GM18517 (cell line): ENCODE results near the gene EHHADH.

Source experiments
- ATAC-seq: cut with Tn5 transposase; IDR thresholded peaks from one replicate; pipeline ENCODE4 v1.9.1; 2021; ENCODE audit warnings: mild to moderate bottlenecking, moderate library complexity; ENCODE audit not compliant: unreplicated experiment

Gene EHHADH

DNA sequence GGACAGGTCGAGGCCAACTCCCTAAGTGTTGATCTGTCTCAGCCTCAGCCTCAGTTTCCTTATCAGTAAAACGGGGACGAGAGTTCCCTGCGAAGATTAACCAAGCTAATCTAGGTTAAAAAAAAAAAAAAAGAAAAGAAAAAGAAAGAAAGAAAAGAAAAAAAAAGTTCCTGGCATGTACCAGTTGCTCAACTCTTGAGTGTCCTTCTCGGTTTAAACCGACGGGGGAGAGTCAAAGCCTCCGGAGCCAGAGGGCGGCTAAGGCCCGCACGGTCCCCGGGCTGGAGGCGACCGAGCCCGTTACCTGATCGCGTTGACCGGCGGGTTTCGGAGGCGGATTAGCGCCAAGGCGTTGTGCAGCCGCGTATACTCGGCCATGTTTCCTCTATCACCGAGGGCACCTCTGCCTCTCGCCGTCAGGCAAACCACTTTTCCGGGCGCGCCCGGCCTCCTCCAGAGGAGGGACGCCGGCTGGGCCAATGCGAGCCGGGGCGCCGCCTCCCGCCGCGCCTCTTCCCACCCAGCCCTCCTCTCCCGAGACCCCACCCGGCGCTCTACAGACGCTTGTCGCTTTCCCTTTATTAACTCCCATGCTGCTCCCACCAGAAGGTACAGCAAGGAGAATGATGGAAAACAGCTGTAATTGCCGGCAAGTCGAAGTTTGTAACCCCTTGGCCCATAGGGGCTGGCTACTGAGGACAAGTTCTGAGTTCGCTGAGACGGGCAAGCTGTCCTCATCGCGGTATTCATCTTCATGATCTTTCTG, at the start of gene EHHADH:
EHHADH (minus strand) TSS at position 405 of the 766 bp plus-strand sequence; CDS start at position 378, 27 bp downstream.
- no peak for ATAC-seq

DNA sequence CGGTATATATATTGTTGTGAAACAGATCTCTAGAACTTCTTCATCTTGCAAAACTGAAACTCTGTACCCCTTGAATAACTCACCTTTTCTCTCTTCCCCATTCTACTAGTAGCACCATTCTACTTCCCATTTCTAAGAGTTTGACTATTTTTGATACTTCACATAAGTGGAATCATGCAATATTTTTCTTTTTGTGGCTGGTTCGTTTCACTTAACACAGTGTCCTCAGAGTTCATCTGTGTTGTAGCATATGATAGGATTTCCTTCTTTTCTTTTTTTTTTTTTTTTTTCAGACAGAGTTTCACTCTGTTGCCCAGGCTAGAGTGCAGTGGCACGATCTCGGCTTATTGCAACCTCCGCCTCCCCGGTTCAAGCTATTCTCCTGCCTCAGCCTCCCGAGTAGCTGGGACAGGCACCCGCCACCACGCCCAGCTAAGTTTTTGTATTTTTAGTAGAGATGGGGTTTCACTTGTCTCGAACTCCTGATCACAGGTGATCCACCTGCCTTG, 46.1 kb upstream of the EHHADH start:
- peak; percentile 90 for ATAC-seq

DNA sequence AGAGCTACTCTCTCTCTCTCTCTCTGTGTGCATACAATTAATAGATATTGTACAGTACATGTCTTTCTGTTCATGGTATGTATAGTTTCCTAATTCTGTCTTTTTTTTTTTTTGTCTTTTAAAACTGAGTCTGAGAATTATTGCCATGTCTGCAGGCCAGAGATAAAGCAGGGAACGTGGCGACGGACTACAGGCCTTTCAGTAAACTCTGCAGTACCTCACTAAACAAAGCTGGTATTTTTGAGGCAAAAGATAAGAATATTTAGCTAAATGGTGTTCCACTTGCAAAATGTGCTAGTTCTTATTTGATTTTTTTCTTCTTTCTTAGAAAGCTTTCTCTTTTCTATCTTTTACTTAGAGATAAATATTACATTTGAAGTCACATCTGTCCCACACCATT, 44.0 kb upstream of the EHHADH start:
- ATAC-seq, result no peak

DNA sequence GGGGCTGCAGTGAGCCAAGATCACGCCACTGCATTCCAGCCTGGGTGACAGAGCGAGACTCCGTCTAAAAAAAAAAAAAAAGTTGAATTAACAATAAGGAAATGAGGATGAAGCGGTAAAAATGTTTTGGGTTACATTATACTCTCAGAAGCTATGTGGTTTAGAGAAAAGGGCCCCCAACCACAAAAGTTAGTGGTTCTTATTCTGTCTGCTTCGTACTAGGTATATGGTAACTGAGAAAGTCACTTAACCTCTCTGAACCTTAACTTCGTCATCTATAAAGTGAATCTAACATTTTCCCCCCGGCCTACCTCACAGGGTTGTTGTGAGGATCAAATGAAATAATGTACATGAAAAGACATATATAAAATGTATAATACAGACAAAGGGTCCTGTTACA, 38.4 kb upstream of the EHHADH start:
- ATAC-seq, result no peak

DNA sequence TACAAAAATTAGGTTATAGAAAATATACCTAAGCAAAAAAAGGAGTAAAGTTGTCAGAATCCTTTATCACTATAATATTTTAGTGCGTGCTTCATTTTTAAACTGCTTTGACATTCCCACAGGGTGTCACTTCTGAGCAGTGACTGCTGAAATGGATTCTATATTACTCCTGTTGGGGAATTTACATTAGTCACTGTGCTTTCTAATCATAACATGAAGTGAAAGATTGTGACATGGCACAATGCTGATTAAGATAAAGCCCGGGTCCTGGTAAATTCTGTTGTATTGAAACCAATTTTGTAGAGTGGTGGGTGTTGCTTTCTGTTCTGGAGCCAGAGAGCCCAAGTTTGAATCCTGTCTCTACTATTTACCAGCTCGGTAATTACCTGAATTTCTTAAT, 36.4 kb upstream of the EHHADH start:
- ATAC-seq, result no peak

DNA sequence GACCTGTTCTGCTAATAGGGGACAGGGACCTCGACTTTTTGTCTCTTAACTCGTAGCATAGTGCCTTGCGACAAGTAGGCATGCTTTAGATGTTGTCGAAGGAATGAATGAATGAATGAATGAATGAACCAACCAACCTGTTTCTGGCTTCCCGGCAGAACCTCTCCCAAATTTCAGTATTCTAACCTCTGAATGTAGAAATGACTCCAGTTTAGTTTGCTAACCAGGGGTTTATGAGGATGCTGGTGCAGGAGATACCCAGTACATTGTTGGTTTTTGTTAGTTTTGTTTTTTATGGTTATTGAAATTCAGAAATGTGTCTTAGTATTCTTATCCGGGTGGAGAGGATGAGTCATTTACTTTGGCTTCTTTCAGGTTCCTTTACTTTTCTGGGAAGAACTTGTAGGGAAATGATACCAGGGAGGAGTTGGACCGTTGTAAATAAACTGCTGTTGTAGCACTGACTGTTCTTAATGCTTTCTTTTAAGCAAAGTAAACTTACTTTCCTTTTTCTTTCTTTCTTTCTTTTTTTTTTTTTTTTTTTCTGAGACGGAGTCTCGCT, 29.6 kb upstream of the EHHADH start:
- peak; percentile 6 for ATAC-seq

DNA sequence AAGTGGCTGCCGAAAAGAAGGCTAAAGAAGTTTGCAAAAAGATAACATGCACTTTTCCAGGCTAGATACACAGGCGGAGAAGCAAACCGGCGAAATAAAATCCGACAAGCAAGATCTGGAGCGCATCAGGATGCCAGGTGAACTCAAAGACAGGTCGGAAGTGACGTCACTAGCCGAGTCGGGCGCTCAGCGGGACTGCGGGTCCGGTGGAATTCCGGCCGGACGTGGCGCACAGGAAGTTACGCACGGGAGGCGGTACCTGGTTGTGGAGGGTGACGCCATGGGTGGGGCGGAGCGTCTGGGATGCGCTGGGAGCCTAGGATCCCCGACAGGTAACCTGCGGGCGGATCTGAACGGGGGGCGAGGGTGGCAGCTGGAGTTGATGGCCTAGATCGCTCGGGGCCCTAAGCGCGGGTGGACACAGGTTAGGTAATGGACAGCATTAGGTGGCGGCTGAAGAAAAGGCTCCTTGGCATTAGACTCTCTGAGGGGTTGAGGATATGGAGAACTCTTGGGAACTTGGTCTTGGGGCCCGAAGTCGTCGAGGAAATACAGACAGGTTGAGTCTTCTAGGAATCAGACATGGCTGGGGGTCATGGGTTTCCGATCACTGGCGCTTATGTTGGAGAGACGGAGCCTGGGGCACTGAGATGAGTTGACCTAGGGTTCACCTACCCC, 29.0 kb upstream of the EHHADH start:
- peak; percentile 95 for ATAC-seq

DNA sequence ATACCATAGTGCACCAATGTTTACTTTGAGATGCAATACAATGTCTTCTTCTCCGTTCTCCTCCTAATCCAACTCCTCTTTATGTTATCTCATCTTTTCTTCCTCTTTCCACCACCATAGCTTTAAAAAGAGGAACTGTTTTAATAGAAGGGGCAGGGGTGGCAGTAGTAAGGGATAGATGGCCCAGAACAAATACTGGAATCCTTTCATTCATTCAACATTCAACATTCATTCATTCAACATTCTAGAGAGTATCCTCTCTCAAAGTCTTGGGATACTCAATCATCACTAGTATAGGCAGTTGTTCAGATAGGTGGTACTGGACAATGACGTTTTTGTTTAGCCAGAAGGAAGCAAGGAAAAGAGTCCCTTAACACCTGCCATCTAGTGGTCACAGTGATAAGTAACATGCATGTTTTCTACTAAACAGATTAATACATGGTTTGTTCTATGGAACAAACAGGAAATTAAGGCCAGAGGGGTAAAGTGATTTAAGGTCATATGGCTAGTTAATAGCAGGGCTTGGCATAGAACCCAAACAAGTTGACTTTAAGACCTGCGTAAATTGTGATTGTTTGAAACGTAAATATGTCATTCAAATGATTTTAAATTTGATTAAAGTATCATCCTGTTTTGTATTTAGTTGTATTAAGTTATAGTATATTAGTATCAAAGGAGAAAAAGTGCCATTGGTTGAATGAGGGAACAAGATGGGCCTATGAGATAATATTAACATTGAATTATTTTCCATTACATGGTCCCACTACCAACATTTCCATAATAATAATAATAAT, 26.9 kb upstream of the EHHADH start:
- no peak for ATAC-seq

DNA sequence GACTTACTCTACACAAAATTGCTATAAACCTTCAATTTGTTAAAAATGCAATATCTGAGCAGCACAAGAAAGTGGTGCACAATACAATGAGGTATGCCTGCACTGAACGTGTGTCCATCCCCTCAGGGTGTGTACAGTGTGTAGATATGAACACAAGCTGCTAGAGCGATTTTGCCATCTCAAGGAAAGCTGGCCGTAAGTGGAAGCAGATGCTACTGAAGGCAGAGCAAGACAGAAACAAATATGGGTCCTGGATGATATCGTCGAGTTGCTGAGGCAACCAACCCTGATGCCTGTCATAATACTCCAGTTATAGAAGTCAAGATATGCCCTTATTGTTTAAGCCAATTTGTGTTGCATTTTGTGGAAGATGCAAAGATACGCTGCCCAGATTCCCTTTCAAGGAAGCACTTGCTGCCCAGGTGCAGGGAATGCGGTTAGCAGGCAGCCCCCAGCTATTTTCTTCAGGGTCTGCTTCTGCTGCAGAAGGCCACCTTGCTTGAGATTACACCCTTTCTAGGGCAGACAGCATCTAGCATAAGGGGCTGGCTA, 25.8 kb upstream of the EHHADH start:
- ATAC-seq, result no peak

DNA sequence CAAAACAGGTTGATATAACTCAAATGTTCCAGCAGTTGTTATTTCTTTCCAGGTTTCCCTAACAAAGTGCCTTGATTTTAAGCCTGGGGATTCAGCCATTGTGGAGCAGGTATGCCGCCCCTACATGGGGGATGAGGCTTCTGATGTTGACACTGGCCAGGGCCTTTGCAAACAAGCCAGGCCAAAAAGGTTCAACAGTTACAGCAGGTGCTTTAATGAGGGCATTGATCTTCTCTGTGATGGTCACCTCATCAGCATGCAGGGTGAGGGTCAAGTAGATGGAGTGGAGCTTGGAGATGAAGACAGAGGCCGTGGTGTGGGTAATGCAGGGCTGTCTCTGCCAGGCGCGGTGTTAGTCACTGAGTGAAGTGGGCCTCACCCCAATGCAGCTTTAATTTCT, 22.6 kb upstream of the EHHADH start:
- no peak for ATAC-seq

DNA sequence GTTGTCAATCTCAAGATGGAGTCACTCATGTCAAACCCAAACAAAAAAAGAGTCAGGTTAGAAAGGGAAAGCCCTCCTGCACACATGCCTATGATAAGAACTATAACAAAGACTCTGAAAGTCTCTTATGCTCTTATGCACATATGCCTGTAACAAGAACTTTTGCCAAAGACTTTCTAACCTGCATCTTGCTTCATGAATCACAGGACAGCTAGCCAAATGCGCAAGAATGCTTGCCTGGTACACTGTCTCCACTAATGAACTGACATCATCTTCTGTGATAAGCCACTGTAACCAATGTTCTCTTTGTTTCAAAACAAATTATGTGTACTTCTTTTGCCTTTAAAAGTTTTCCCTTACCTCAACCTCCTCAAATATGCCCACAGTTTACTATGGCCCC, 18.2 kb upstream of the EHHADH start:
- no peak for ATAC-seq

DNA sequence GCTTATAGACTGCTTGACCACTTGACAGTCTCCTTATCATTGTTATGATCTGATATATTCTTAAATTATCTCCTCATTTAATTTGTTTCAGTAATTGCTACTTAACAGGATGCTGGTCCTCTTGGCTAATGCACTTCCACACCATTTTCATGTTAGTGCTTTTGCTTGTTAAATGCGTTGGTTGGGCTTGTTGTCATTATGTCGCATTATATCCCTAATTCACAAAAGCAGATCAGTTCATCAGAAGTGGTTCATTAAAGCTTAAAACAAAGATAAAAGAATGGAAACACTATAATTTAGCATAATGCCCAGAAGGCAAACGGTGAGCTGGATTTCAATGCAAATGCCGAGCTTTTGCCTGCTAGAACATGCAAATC, 17.1 kb upstream of the EHHADH start:
- ATAC-seq, result no peak

DNA sequence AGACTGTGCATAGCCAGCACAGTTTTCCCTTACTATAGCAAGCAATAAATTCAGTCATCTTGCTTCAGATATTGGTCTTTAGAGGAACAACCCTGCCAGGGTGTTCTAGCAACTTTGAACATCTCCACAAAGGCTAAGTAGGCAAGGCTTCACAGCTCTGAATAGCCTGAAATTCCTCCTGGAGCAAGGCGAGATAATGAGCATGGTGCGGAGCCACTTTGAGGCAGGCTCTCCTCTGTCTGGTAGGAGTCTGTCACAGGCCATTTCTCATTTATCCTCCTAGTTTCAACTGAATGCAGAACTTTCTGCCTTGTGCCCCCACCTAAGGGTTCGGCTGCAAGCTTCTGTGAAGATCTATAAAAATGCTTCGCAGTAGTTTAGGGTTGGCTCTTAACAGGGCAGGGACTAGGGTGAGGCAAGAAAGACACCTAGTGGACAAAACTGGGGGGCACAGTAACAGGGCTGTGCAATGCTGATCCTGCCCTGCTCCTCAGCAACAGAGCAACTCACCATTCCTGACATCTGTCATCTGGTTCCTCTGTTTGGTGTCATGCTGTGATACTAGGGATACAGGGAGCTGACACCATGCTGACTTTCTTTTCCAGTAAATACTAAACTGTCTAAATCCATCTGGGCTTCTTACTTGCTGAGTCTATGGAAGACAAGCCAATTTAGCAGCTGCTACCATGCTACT, 16.6 kb upstream of the EHHADH start:
- no peak for ATAC-seq

DNA sequence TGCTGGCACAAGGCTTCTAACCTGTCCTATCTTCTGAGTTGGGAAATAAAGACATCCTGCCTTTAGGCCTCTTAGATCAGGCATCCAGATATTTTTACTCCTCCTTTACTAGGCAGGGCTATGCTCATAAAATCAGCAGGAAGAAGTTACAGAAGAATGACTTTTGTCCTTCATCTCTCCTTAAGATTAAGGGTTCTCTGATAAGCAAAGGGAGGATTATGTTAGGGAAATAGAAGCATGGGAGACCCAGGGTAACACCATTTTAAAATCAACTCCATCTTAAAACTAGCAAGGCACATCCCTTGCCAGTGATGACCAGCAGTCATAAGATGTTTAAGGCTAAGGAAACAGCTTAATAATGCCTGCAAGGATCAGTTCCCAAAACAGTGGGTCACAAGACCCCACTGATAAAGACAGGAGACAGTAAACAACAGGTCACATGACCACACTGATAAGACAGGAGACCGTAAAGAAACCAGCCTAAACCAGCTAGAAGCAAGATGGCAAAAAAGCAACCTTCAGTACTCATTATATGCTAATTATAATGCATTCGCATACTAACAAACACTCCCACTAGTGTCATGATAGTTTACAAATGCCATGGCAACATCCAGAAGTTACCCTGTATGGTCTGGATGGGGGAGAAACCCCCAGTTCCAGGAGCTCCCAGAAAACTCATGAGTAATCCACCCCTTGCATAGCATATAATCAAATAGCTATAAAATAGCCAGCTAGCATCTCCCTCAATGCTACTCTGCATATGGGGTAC, 14.5 kb upstream of the EHHADH start:
- ATAC-seq, result no peak

DNA sequence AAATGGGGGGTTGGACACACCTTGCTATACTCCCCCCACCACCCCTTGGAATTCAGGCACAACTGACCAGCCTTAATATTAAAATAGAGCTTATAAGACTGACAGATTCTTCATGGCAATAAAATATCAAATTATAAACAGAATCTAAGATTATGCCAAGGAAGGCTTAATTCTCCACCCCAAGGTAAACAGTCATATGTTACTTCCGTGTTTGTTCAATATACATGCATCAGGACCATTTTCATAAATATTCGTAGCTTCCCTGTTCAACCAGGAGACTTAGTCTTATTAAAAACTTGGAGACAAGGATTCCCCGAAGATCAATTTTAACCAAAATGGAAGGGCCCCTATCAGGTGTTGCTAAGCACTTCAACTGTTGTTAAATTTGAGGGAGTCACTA, 13.3 kb upstream of the EHHADH start:
- ATAC-seq, result no peak

DNA sequence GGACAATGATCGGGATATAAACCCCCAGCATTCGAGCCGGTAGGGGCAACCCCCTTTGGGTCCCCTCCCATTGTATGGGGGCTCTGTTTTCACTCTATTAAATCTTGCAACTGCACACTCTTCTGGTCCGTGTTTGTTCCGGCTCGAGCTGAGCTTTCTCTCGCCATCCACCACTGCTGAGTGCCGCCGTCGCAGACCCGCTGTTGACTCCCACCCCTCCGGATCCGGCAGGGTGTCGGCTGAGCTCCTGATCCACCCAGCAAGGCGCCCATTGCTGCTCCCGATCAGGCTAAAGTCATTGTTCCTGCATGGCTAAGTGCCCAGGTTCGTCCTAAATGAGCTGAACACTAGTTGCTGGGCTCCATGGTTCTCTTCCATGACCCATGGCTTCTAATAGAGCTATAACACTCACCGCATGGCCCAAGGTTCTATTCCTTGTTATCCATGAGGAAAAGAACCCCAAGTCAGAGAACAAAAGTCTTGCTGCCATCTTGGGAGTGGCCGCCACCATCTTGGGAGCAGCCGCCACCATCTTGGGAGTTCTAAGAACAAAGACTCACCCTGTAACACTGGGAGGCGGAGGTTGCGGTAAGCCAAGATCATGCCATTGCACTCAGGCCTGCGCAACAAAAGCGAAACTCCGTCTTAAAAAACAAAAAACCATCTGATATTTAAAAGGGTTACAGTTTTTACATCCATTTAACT, 11.2 kb upstream of the EHHADH start:
- no peak for ATAC-seq

DNA sequence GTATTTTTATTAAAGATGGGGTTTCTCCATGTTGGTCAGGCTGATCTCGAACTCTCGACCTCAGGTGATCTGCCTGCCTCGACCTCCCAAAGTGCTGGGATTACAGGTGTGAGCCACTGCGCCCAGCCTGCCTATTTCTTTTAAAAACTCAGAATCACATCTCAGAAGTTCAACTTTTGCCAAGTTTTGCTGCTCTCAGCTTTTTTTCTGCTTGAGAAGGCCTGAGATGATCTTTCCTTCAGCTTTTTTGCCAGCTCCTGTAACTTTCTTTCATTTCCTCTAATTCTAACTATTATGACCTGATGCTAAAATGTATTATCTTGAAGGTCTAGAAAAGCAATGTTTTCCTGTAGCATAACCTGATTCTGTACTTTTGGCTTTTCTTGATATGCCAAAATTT, 9.6 kb upstream of the EHHADH start:
- ATAC-seq, result no peak

DNA sequence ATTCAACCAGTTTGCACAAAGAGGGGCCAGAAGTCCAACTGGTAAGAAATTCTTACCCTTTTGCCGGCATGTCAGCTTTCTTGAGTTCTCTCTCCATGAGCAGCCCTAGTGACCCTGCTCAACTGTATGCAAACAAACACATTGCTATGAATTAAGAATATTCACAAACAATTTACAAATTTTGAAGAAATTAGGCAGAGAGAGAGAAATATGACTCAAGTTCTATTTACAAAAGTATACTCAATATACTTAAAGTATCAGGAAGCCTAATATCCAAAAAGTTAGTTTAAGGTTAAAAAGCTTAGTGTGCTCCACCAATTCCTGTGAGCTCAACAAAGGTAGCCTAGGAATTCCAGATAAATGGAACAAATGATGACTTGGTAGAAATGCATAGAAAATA, 3.5 kb upstream of the EHHADH start:
- ATAC-seq, result no peak

DNA sequence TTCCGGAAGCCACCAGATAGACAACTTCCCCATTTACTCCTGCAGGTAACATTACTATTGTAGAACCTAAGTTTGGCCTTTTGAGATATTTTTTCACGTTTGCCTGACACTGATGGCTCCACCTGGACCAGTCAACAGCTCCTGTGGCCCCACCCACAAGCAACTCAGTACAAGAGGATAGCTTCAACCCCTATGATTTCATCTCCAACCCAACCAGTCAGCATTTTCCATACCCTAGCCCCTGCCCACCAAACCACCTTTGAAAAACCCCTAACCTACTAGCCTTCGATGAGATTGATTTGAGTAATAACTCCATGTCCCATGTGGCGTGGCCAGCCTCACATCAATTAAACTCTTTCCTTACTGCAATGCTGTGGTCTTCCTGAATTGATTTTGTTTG, 950 bp upstream of the EHHADH start:
- no peak for ATAC-seq
